Keratinocyte (primary cell): ENCODE measurements around the gene TLN1.

Source experiments
- CTCF ChIP-seq, 3 experiments: IDR thresholded peaks in 1 of 3; conservative IDR thresholded peaks in 1 of 3; optimal IDR thresholded peaks in 1 of 3; 2 replicates in 2 of 3; 3 replicates in 1 of 3; pipeline versions ENCODE3 to v1.5.1; 2011; ENCODE audit warnings: low read length in 3 of 3, mild to moderate bottlenecking in 3 of 3, moderate library complexity in 2 of 3, control low read depth in 1 of 3, inconsistent platforms in 1 of 3; ENCODE audit not compliant: insufficient read depth in 2 of 3; ENCODE audit errors: extremely low read depth in 1 of 3
- EZH2 ChIP-seq: IDR thresholded peaks from one replicate; pipeline ENCODE4 v1.6.1; 2012; ENCODE audit warnings: inconsistent platforms, mild to moderate bottlenecking, low read length, moderate library complexity

- TF ChIP-seq CTCF (optimal IDR thresholded peaks at IDR 0.05 in 1 of 3, IDR thresholded peaks at IDR 0.05 in 1 of 3, conservative IDR thresholded peaks at IDR 0.05 in 1 of 3; ENCODE audit: extremely low read depth in 1 of 3, insufficient read depth in 2 of 3, low read length in 3 of 3): no peak
- no peak for TF ChIP-seq EZH2
These were observed 31.1 kb downstream of the TLN1 start for GRCh38 chr9:35700942-35701341.
